Stimulated activated CD4-positive, alpha-beta T cell treated with anti-CD3 and anti-CD28 coated beads, Interleukin-4, amount 100 ng/mL, for 4 hours (primary cell): ENCODE measurements around the gene CEP250.
A peak's percentile ranks its signal among the peaks of the same experiment; 100 is the strongest.
"Not testable (repeated sequence)": the region's sequence is repeated elsewhere in the genome, so short reads cannot be mapped to it uniquely, and the experiment has no call there.

Experiments
- DNase-seq, 2 experiments: peaks; one replicate each; pipeline ENCODE4 v3.0.0-alpha.2; 2020

CEP250 gene, protein sequence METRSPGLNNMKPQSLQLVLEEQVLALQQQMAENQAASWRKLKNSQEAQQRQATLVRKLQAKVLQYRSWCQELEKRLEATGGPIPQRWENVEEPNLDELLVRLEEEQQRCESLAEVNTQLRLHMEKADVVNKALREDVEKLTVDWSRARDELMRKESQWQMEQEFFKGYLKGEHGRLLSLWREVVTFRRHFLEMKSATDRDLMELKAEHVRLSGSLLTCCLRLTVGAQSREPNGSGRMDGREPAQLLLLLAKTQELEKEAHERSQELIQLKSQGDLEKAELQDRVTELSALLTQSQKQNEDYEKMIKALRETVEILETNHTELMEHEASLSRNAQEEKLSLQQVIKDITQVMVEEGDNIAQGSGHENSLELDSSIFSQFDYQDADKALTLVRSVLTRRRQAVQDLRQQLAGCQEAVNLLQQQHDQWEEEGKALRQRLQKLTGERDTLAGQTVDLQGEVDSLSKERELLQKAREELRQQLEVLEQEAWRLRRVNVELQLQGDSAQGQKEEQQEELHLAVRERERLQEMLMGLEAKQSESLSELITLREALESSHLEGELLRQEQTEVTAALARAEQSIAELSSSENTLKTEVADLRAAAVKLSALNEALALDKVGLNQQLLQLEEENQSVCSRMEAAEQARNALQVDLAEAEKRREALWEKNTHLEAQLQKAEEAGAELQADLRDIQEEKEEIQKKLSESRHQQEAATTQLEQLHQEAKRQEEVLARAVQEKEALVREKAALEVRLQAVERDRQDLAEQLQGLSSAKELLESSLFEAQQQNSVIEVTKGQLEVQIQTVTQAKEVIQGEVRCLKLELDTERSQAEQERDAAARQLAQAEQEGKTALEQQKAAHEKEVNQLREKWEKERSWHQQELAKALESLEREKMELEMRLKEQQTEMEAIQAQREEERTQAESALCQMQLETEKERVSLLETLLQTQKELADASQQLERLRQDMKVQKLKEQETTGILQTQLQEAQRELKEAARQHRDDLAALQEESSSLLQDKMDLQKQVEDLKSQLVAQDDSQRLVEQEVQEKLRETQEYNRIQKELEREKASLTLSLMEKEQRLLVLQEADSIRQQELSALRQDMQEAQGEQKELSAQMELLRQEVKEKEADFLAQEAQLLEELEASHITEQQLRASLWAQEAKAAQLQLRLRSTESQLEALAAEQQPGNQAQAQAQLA (N-terminal part only)

GRCh38 chr20:35454881-35455609, at the start of gene CEP250:
TSS of gene CEP250 (plus strand) at chr20:35455598. CDS start at chr20:35462368, 6,770 bp downstream.
- DNase-seq = peak; percentile 94

GRCh38 chr20:35405775-35406174, 49.6 kb upstream of the CEP250 start:
- DNase-seq = no peak

DNA sequence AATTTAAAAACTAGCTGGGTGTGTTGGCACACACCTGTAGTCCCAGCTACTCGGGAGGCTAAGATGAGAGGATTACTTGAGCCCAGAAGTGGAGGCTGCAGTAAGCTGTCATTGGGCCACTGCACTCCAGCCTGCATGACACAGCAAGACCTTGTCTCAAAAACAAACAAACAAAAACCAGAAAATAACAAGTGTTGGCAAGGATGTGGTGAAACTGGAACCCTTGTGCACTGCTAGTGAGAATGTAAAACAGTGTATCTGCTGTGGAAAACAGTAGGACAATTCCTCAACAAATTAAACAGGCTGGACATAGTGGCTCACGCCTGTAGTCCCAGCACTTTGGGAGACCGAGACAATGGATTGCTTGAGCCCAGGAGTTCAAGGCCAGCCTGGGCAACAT, 47.1 kb upstream of the CEP250 start:
- no peak for DNase-seq

DNA sequence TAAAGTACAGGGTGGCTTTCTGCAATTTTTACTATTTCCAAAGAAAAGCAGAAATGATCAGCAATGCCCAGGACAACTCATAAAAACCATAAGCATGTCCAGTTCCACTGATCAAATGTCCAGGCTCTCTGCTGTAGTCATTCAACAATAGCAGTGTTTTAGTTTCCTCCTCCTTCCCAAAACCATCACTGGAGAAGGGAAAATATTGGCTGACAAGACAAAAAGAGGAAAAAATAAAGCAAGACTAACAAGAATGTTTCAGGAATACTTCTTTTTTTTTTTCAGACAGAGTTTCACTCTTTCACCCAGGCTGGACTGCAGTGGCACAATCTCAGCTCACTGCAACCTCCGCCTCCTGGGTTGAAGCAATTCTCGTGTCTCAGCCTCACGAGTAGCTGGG, 45.9 kb upstream of the CEP250 start:
- DNase-seq = no peak

- DNase-seq = no peak
Observed at GRCh38 chr20:35410613-35411012, 44.8 kb upstream of the CEP250 start.

DNA sequence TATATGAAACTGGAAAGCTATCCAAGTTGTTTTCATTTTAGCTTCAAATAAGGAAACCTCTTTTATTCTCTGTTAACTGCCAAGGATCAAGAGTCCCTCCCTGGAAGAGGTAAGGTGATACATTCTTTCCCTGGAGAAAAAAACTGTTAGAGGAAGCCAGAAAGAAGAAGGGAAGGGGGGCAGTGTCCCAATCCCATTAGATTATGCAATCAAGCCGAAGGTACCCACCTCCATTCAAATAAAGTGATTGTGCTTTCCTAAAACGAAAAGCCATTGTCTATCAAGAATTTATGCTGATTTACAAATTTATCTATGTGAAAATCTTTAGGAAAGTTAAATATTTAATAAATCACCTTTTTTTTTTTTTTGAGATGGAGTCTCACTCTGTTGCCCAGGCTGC, 34.1 kb upstream of the CEP250 start:
- no peak for DNase-seq

GRCh38 chr20:35431621-35432429, 23.6 kb upstream of the CEP250 start:
- DNase-seq = no peak

DNA sequence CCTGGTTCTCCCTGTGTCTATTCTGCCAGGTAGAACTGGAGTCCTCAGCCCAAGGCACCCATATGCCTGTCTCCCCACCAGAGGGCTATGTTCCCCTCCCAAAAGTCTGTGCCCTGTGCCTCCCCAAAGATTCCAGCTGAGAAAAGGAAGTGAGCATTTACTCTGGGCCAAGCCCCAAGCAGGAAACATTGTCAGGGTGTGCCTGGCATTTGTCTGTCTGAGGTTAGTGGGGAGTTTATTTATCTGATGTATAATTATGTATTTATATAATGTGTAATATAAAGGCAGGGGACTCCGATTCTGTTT, 23.0 kb upstream of the CEP250 start:
- DNase-seq = no peak

DNA sequence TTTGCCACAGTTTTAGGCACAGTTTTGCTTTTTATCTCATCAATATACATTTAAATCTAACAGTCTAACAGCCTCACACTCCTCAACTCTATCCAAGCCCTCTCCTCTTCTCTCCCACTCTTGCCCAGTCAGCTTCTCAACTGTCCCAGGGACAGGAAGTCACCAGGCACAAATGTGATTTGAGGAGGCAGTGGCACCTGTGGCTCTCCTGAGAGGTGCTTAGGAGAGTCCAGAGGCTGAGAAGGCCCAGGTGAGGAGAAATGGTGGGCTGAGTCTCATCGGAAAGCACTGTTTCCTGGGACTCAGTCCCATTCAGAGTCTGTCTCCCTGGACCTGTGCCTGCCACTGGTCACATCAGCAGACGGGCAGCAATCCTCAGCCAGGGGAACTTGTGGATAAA, 22.1 kb upstream of the CEP250 start:
- no peak for DNase-seq

DNA sequence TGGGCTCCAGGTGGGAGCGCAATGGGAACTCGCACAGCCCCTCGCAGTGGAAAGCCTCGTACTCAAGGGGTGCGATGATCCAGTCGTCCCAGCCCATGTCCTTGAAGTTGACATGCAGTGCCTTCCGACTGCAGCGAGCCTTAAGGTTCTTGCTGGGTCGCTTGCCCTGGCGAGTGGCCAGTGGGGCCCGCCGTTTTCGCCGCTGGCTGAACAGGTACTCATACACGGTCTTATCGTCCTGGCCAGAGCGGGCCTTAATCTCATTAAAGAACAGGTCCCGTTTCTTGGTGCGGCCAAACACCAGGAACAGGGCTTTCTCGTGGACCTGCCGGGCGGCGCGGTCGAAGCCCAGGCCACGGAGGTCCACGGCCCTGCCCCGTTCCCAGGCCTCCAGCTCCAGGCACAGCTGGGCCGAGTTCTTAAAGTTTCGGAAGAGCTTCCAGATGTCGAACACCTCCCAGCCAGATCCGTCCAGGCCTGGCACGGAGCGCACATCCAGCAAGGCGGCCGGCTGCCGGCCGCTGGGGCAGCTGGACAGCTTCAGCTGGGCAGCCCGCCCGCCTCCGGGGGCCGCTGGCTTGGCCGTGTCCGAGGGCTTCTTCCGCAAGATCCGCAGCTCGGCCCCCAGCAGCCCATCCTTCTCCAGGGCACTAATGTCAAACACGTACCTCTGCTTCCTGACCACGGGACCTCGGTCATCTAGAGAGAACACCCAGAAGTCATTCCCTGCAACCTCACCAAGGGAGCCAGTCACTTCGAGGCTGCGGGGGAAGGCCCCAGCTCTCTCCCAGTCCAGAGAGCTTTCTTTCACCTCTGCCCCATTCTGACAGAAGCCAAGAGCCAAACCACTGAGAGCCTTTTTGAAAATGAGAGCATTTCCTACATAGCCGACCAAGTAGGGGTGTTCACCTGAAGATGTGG, 21.1 kb upstream of the CEP250 start:
- no peak for DNase-seq

DNA sequence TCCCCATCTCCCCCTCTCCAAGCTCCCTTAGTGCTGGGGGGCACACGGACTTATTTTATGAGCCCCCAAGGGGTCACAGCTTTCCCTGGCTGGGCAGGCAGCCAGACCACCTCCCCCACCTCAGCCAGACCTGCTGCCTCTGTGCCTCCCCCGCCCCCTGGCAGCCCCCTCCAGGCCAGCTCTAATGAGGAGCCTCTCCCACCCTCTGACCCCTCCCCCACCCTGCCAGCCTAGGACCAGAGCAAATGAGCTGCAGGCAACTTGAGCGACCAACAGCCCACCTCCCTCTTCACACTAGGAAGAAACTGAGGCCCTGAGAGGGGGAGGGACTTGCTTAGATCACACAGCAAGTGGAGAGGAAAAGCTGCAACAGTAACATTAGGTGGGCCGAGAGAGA, 19.2 kb upstream of the CEP250 start:
- no peak for DNase-seq

- DNase-seq = no peak
Observed at GRCh38 chr20:35437599-35437998, 17.8 kb upstream of the CEP250 start.

DNA sequence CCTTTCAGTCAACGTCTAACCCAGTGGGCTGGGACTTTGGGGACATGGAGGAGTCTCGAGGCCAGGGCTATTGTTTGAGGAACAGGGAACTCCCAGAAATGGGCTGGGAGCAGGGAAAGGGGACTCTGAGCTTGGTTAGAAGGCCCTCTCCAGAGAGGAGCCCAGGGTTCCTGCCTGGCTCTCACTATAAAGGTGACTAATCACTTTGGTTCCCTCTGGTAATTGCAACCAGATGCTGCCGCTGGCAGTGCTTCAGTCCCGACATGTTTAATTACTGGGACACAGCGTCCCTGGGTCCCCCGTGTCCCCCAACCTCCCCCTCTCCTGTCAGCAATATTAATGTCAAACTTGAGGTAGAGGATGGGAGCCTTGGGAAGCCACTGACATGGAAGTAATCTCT, 12.4 kb upstream of the CEP250 start:
- DNase-seq = no peak

- no peak for DNase-seq
Observed at GRCh38 chr20:35444226-35444625, 11.2 kb upstream of the CEP250 start.

DNA sequence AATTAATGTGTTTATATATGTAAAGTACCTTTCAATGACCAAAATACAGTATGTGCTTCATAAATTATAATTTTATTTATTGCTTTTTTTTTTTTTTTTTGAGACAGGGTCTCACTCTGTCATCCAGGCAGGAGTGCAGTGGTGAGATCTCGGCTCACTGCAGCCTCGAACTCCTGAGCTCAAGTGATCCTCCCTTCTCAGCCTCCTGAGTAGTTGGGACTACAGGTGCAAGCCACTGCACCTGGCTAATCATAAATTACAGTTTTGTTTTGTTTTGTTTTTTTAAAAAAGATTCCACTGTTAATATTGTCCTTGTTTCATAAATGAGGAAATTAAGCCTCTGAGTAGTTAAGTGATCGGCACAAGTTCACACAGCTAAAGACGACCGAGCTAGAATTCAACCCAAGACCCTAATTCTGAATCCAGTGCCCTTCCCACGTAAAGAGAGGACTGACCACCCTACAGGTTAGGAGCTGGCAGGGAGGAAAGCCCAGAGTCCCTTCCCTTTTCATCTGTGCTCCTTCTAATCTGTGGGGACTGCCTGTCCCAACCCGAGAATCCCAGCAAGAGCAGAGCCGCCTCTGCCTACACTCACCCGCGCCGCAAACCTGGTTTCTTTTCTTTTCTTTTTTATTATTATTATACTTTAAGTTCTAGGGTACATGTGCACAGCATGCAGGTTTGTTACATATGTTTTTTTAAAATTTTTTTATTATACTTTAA, 8.9 kb upstream of the CEP250 start:
- no peak for DNase-seq

GRCh38 chr20:35447082-35447789, 8.2 kb upstream of the CEP250 start:
- peak; percentile 76 to 88 for DNase-seq

DNA sequence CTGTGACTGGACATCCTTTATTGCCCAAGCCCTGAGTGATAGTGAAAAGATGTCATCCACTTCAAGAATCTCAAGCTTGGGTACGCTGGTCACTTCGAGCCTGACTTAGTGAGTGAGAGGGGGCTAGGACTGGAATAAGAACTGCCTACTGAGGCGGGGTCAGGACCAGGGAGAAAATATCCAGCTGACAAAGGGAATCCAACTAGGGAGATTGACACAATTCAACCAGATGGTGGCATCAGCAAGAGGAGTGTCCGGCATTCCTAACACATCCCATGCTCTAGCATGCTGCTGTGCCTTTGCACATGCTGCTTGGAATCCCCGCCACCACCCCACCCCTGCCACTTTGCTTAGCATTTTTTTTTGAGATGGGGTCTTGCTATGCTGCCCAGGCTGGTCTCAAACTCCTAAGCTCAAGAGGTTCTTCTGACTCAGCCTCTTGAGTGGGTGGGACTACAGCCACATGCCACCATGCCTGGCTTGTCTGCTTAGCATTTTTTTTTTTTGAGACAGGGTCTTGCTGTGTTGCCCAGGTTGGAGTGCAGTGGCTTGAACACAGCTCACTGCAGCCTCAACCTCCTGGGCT, 6.5 kb upstream of the CEP250 start:
- no peak for DNase-seq

GRCh38 chr20:35449855-35450254, 5.5 kb upstream of the CEP250 start:
- DNase-seq = not testable (repeated sequence)

- DNase-seq = no peak
Observed at GRCh38 chr20:35451295-35451694, 4.1 kb upstream of the CEP250 start.
